Stimulated activated CD8-positive, alpha-beta memory T cell treated with anti-CD3 and anti-CD28 coated beads, Interleukin-15, amount 100 ng/mL, for 24 hours (primary cell): ENCODE measurements around the gene OSTF1.

ENCODE experiments used
- DNase-seq: peaks from one replicate; pipeline ENCODE4 v3.0.0-alpha.2; 2020; ENCODE audit warnings: low read depth

Gene OSTF1

GRCh38 chr9:75121914-75122558 is 33.7 kb downstream of the OSTF1 start:
- DNase-seq, result no peak

GRCh38 chr9:75123696-75124095 is 35.4 kb downstream of the OSTF1 start:
- no peak for DNase-seq

- DNase-seq, result no peak
These were observed 40.2 kb downstream of the OSTF1 start for GRCh38 chr9:75128535-75128934.

GRCh38 chr9:75130172-75130571 is 41.9 kb downstream of the OSTF1 start:
- DNase-seq, result no peak

- DNase-seq, result no peak
These were observed 42.4 kb downstream of the OSTF1 start for GRCh38 chr9:75130621-75131230.

- DNase-seq, result no peak
These were observed 43.4 kb downstream of the OSTF1 start for GRCh38 chr9:75131700-75132099.

- DNase-seq, result no peak
These were observed 43.9 kb downstream of the OSTF1 start for GRCh38 chr9:75132244-75132643.

GRCh38 chr9:75133396-75133795 is 45.1 kb downstream of the OSTF1 start:
- DNase-seq, result no peak

- no peak for DNase-seq
These were observed 46.2 kb downstream of the OSTF1 start for GRCh38 chr9:75134495-75134894.

- DNase-seq, result no peak
These were observed 50.1 kb downstream of the OSTF1 start for GRCh38 chr9:75138260-75139040.

GRCh38 chr9:75139201-75139600 is 50.9 kb downstream of the OSTF1 start:
- no peak for DNase-seq

GRCh38 chr9:75140261-75140660 is 51.9 kb downstream of the OSTF1 start:
- no peak for DNase-seq

GRCh38 chr9:75142202-75142601 is 53.9 kb downstream of the OSTF1 start:
- DNase-seq, result no peak

- DNase-seq, result no peak
These were observed 57.9 kb downstream of the OSTF1 start for GRCh38 chr9:75146229-75146628.

GRCh38 chr9:75147638-75148037 is 59.3 kb downstream of the OSTF1 start:
- DNase-seq, result no peak

GRCh38 chr9:75148561-75148960 is 60.2 kb downstream of the OSTF1 start:
- DNase-seq, result no peak

GRCh38 chr9:75149841-75150241 is 61.5 kb downstream of the OSTF1 start:
- no peak for DNase-seq

- DNase-seq, result no peak
These were observed 62.2 kb downstream of the OSTF1 start for GRCh38 chr9:75150512-75150911.

GRCh38 chr9:75152416-75152815 is 64.1 kb downstream of the OSTF1 start:
- DNase-seq, result no peak

GRCh38 chr9:75156858-75157257 is 68.5 kb downstream of the OSTF1 start:
- no peak for DNase-seq

- no peak for DNase-seq
These were observed 73.0 kb downstream of the OSTF1 start for GRCh38 chr9:75161116-75161857.

GRCh38 chr9:75163764-75164163 is 75.5 kb downstream of the OSTF1 start:
- DNase-seq, result no peak

GRCh38 chr9:75164573-75164972 is 76.3 kb downstream of the OSTF1 start:
- no peak for DNase-seq
